ENCODE data around the gene DCUN1D3. TPM values are rescaled to one million over a fixed set of nuclear protein-coding genes. Genes with fewer than 3 reads are reported as not detected.

DCUN1D3 gene
- total RNA-seq, 2 experiments from 2014 or later, result 3.1 to 4.5 TPM

GRCh38 chr16:20859699-20860098 lies 40.5 kb downstream of the DCUN1D3 start:
- intact Hi-C loops (cut with micrococcal nuclease; ENCODE audit: unreplicated experiment), result no loop called here
- peaks cover 12% of the 10 kb centered on the region; the same call in 1 of the 2 replicates for H3K36me3 ChIP-seq (ENCODE audit: insufficient read depth, low read length)
- H4K20me1 ChIP-seq (ENCODE audit: insufficient read depth, low read length), result no peaks in the 10 kb centered on the region
- no TSS peak for BruUV-seq (replicated peaks)
- no peaks in the 10 kb centered on the region for H3K9me3 ChIP-seq (ENCODE audit: low read length)
- no peak for DNase-seq (ENCODE audit: low spot score)
- H3K4me3 ChIP-seq (ENCODE audit: low read depth, low read length, poor library complexity, severe bottlenecking), result no peak overlapping the region
- no peaks in the 10 kb centered on the region for H3K4me1 ChIP-seq (ENCODE audit: insufficient read depth, low read length, poor library complexity, severe bottlenecking)
- H3K27ac ChIP-seq (ENCODE audit: low read depth, low read length, poor library complexity, severe bottlenecking), result no peak overlapping the region
- no peaks in the 10 kb centered on the region for H3K9me2 ChIP-seq (ENCODE audit: insufficient read depth, low read length)
- CTCF ChIA-PET (ENCODE audit: unreplicated experiment), result no interaction called here
- H3K79me2 ChIP-seq (ENCODE audit: insufficient read depth, low read depth, low read length), result no peaks in the 10 kb centered on the region
- POLR2A ChIA-PET, result no interaction called here
- TF ChIP-seq EZH2phosphoT487 (IDR thresholded peaks at IDR 0.05; ENCODE audit: borderline replicate concordance, low read depth, low read length) (no peak), CTCF (conservative IDR thresholded peaks at IDR 0.05; ENCODE audit: low read length) (no peak)
- no peak overlapping the region for H3K4me2 ChIP-seq (ENCODE audit: low read length)
- no peak overlapping the region for H2AFZ ChIP-seq (ENCODE audit: low read length)

DNA sequence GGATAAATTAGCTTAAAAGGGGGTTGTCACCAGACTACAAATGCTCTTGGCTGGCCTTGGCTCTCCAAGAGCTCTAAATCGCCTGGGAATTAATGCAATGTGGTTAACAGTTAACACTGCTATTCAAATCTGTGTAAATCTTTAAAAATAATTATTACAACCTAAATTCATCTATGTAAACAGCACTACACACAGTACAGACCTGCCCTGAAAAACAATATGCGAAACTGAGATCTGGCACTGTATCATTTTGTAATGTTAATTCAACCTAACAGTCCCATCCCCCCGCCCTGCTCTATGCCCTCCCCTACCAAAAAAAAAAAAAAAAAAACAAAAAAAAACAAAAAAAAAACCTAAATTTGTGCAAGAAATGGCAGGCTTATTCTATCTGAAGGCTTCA lies 40.9 kb downstream of the DCUN1D3 start:
- CTCF ChIA-PET (ENCODE audit: unreplicated experiment), result no interaction called here

DNA sequence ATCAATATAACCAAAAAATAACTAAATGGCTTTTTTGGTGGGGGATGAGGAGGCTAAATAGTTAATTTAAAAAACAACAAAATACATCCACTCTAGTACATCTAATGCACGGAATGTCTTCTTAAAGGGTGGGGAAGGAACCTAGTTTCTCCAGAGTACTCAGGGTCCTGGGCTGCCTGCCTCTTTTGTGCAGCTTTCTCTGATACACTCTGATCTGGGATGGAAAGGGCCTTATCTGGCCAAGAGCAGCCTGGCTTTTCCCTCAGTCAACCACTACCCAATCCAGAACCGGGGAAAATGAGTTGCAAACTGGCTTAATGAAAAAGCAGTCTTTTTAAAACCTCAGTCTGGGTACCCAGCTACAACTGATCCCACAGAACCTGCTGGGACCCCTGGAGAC lies 42.9 kb downstream of the DCUN1D3 start:
- Histone ChIP-seq H4K20me1 (ENCODE audit: insufficient read depth, low read length) (no peaks in the 10 kb centered on the region), H3K79me2 (ENCODE audit: insufficient read depth, low read depth, low read length) (no peaks in the 10 kb centered on the region), H3K9me3 (ENCODE audit: low read length) (no peaks in the 10 kb centered on the region), H3K4me3 (ENCODE audit: low read depth, low read length, poor library complexity, severe bottlenecking) (no peak overlapping the region), H3K4me2 (ENCODE audit: low read length) (no peak overlapping the region), H3K27ac (ENCODE audit: low read depth, low read length, poor library complexity, severe bottlenecking) (no peak overlapping the region), H3K36me3 (ENCODE audit: insufficient read depth, low read length) (peaks cover 11% of the 10 kb centered on the region), H2AFZ (ENCODE audit: low read length) (no peak overlapping the region), H3K9me2 (ENCODE audit: insufficient read depth, low read length) (no peaks in the 10 kb centered on the region), H3K4me1 (ENCODE audit: insufficient read depth, low read length, poor library complexity, severe bottlenecking) (no peaks in the 10 kb centered on the region)
- CTCF ChIA-PET (ENCODE audit: unreplicated experiment), result no interaction called here
- no peak for TF ChIP-seq EZH2phosphoT487 (IDR thresholded peaks at IDR 0.05; ENCODE audit: borderline replicate concordance, low read depth, low read length)
- no peak for TF ChIP-seq CTCF (conservative IDR thresholded peaks at IDR 0.05; ENCODE audit: low read length)
- POLR2A ChIA-PET, result no interaction called here
- intact Hi-C loops (cut with micrococcal nuclease; ENCODE audit: unreplicated experiment), result no loop called here
- DNase-seq (ENCODE audit: low spot score), result no peak
- no TSS peak for BruUV-seq (replicated peaks)

More for the DNA sequence above, 40.9 kb downstream of the DCUN1D3 start:
- H3K36me3 ChIP-seq (ENCODE audit: insufficient read depth, low read length), result peaks cover 14% of the 10 kb centered on the region
- no peak for DNase-seq (ENCODE audit: low spot score)
- H3K79me2 ChIP-seq (ENCODE audit: insufficient read depth, low read depth, low read length), result no peaks in the 10 kb centered on the region
- no peaks in the 10 kb centered on the region for H3K9me2 ChIP-seq (ENCODE audit: insufficient read depth, low read length)
- TF ChIP-seq CTCF (conservative IDR thresholded peaks at IDR 0.05; ENCODE audit: low read length) (no peak), EZH2phosphoT487 (IDR thresholded peaks at IDR 0.05; ENCODE audit: borderline replicate concordance, low read depth, low read length) (no peak)
- intact Hi-C loops (cut with micrococcal nuclease; ENCODE audit: unreplicated experiment), result no loop called here
- POLR2A ChIA-PET, result no interaction called here
- H3K4me1 ChIP-seq (ENCODE audit: insufficient read depth, low read length, poor library complexity, severe bottlenecking), result no peaks in the 10 kb centered on the region
- no peak overlapping the region for H3K27ac ChIP-seq (ENCODE audit: low read depth, low read length, poor library complexity, severe bottlenecking)
- no peak overlapping the region for H3K4me3 ChIP-seq (ENCODE audit: low read depth, low read length, poor library complexity, severe bottlenecking)
- no peaks in the 10 kb centered on the region for H3K9me3 ChIP-seq (ENCODE audit: low read length)
- no TSS peak for BruUV-seq (replicated peaks)
- no peak overlapping the region for H2AFZ ChIP-seq (ENCODE audit: low read length)
- no peaks in the 10 kb centered on the region for H4K20me1 ChIP-seq (ENCODE audit: insufficient read depth, low read length)
- no peak overlapping the region for H3K4me2 ChIP-seq (ENCODE audit: low read length)
